ENCODE measurements around the gene LSMEM2. TPM values are rescaled to one million over a fixed set of nuclear protein-coding genes. Genes with fewer than 3 reads are reported as not detected.

LSMEM2 gene
- total and polyA plus RNA-seq, 9 of the 15 experiments (the other 6 are each of a cell fraction or from before 2014, with no cell fraction given), result not detected

DNA sequence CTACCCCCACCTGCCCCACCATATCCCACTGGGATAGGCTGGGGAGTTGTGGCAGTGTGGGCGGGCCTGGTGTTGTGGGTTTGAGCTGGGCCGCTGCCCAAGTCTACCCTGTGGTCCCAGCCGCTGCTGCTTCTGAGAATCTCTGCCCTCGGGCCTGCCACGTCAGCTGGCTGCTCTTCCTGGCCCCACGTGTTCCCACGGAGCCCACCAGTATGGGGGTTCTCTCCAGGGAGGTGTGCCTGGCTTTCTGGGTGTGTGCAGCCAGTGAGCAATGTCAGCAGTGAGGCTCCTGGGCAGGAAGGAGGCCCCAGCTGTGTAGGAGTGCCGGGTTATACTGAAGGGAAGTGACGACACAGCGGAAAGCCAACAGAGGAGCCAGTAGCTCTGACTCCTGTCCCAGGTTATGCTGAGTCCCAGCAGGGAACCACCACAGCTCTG lies 32.4 kb upstream of the LSMEM2 start (continued):
- TF ChIP-seq GATAD2B (IDR thresholded peaks at IDR 0.05; ENCODE audit: borderline replicate concordance) (no peak), KLF16 (IDR thresholded peaks at IDR 0.05) (no peak), ATF1 (CRISPR knock-in tag; IDR thresholded peaks at IDR 0.05) (no peak), ATF1 (tag; IDR thresholded peaks at IDR 0.05) (peak; percentile 64), CREB1 (IDR thresholded peaks at IDR 0.05) (no peak; the same call in 1 of the 2 replicates), CREB1 (CRISPR knock-in tag; IDR thresholded peaks at IDR 0.05) (peak; percentile 59), ZNF764 (CRISPR knock-in tag; IDR thresholded peaks at IDR 0.05; ENCODE audit: low read depth) (no peak), ZNF384 (IDR thresholded peaks at IDR 0.05; ENCODE audit: low read depth, low read length) (no peak), ZNF507 (tag; conservative IDR thresholded peaks at IDR 0.05) (no peak), KDM4B (IDR thresholded peaks at IDR 0.05; ENCODE audit: borderline replicate concordance in 2 of 2, low read depth in 1 of 2) (0 out of 4 replicates have a peak, but pooled peaks of 1 of the 2 experiments have one; percentile 3), PHF20 (IDR thresholded peaks at IDR 0.05; ENCODE audit: partially characterized antibody) (no peak), POLR2A (conservative IDR thresholded peaks at IDR 0.05) (peak; percentile 68), SREBF2 (CRISPR knock-in tag; IDR thresholded peaks at IDR 0.05) (no peak), ZNF766 (CRISPR knock-in tag; conservative IDR thresholded peaks at IDR 0.05) (no peak), ZNF23 (CRISPR knock-in tag; IDR thresholded peaks at IDR 0.05) (no peak), RFX5 (IDR thresholded peaks at IDR 0.05; ENCODE audit: low read depth, low read length) (no peak), PTRF (tag; IDR thresholded peaks at IDR 0.05) (no peak), NONO (IDR thresholded peaks at IDR 0.05; ENCODE audit: low read depth in 2 of 2, low read length in 1 of 2) (no peak)
- TF ChIP-seq, protein P1, sequence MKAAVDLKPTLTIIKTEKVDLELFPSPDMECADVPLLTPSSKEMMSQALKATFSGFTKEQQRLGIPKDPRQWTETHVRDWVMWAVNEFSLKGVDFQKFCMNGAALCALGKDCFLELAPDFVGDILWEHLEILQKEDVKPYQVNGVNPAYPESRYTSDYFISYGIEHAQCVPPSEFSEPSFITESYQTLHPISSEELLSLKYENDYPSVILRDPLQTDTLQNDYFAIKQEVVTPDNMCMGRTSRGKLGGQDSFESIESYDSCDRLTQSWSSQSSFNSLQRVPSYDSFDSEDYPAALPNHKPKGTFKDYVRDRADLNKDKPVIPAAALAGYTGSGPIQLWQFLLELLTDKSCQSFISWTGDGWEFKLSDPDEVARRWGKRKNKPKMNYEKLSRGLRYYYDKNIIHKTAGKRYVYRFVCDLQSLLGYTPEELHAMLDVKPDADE (conservative IDR thresholded peaks at IDR 0.05; ENCODE audit: control insufficient read depth, low read depth, low read length), result no peak
- TF ChIP-seq, protein P2, sequence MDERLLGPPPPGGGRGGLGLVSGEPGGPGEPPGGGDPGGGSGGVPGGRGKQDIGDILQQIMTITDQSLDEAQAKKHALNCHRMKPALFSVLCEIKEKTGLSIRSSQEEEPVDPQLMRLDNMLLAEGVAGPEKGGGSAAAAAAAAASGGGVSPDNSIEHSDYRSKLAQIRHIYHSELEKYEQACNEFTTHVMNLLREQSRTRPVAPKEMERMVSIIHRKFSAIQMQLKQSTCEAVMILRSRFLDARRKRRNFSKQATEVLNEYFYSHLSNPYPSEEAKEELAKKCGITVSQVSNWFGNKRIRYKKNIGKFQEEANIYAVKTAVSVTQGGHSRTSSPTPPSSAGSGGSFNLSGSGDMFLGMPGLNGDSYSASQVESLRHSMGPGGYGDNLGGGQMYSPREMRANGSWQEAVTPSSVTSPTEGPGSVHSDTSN (CRISPR knock-in tag; IDR thresholded peaks at IDR 0.05; ENCODE audit: low read depth), result no peak
- TF ChIP-seq, protein P2 (tag; conservative IDR thresholded peaks at IDR 0.05; ENCODE audit: low read depth), result no peak
- TF ChIP-seq, protein P3, sequence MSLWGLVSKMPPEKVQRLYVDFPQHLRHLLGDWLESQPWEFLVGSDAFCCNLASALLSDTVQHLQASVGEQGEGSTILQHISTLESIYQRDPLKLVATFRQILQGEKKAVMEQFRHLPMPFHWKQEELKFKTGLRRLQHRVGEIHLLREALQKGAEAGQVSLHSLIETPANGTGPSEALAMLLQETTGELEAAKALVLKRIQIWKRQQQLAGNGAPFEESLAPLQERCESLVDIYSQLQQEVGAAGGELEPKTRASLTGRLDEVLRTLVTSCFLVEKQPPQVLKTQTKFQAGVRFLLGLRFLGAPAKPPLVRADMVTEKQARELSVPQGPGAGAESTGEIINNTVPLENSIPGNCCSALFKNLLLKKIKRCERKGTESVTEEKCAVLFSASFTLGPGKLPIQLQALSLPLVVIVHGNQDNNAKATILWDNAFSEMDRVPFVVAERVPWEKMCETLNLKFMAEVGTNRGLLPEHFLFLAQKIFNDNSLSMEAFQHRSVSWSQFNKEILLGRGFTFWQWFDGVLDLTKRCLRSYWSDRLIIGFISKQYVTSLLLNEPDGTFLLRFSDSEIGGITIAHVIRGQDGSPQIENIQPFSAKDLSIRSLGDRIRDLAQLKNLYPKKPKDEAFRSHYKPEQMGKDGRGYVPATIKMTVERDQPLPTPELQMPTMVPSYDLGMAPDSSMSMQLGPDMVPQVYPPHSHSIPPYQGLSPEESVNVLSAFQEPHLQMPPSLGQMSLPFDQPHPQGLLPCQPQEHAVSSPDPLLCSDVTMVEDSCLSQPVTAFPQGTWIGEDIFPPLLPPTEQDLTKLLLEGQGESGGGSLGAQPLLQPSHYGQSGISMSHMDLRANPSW (CRISPR knock-in tag; IDR thresholded peaks at IDR 0.05), result no peak
- TF ChIP-seq, protein P4, sequence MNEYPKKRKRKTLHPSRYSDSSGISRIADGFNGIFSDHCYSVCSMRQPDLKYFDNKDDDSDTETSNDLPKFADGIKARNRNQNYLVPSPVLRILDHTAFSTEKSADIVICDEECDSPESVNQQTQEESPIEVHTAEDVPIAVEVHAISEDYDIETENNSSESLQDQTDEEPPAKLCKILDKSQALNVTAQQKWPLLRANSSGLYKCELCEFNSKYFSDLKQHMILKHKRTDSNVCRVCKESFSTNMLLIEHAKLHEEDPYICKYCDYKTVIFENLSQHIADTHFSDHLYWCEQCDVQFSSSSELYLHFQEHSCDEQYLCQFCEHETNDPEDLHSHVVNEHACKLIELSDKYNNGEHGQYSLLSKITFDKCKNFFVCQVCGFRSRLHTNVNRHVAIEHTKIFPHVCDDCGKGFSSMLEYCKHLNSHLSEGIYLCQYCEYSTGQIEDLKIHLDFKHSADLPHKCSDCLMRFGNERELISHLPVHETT (CRISPR knock-in tag; conservative IDR thresholded peaks at IDR 0.05 in 1 of 2, IDR thresholded peaks at IDR 0.05 in 1 of 2), result 0 out of 4 replicates have a peak, but pooled peaks of 1 of the 2 experiments have one; percentile 9
